Endothelial cell of umbilical vein (primary cell): ENCODE measurements around the gene SNAP25. TPM values are rescaled to one million over a fixed set of nuclear protein-coding genes. Genes with fewer than 3 reads are reported as not detected.

Experiments used
- BruUV-seq: library from RNA; stranded (reverse); fragments of 400-500 nt; replicated peaks from 2 replicates; lab custom pipeline; 2021; lab: Mats Ljungman, UMichigan
- CTCF ChIA-PET: fragments of 300-600, 350-600 bp; sonication (Branson Sonifier 250); formaldehyde crosslinking; loops from one replicate; lab custom pipeline; 2021; ENCODE audit warnings: antibody characterized with exemption, inconsistent platforms; lab: Charles Lee
- POLR2A ChIA-PET: fragments of 300-600, 350-600 bp; sonication (Branson Sonifier 250); formaldehyde crosslinking; loops from one replicate; lab custom pipeline; 2021; ENCODE audit warnings: antibody characterized with exemption, inconsistent platforms; lab: Charles Lee
- DNase-seq: peaks from one replicate; pipeline ENCODE4 v3.0.0-alpha.2; 2011; ENCODE audit warnings: low read depth, low spot score
- FAIRE-seq: peaks from 2 replicates; lab custom pipeline; 2011; peaks lifted over from hg19 to GRCh38; lab: Jason Lieb, UNC
- H2AFZ ChIP-seq: 2 replicates; pipeline ENCODE4 v1.6.0; 2012; ENCODE audit warnings: low read depth, low read length, control low read depth, inconsistent platforms
- H3K27ac ChIP-seq: 2 replicates; pipeline ENCODE4 v1.5.1; 2011; ENCODE audit warnings: low read depth, mild to moderate bottlenecking, control low read depth, low read length, moderate library complexity; ENCODE audit not compliant: insufficient read depth
- H3K27me3 ChIP-seq, 2 experiments: 2 replicates each; pipeline versions ENCODE4 v1.6.0 to v1.6.1; 2011; ENCODE audit warnings: low read length in 2 of 2, mixed read lengths in 1 of 2; ENCODE audit not compliant: control insufficient read depth in 2 of 2, insufficient read depth in 2 of 2
- H3K36me3 ChIP-seq, 2 experiments: 2 replicates in 1 of 2; 3 replicates in 1 of 2; pipeline ENCODE4 v1.5.1; 2011; ENCODE audit warnings: low read length in 2 of 2, mild to moderate bottlenecking in 1 of 2, moderate library complexity in 1 of 2; ENCODE audit not compliant: control insufficient read depth in 2 of 2, insufficient read depth in 2 of 2; ENCODE audit errors: extremely low read depth in 1 of 2
- H3K4me1 ChIP-seq: 3 replicates; pipeline ENCODE4 v1.5.1; 2011; ENCODE audit warnings: mild to moderate bottlenecking, low read length; ENCODE audit not compliant: control insufficient read depth, insufficient read depth; ENCODE audit errors: extremely low read depth
- H3K4me2 ChIP-seq: 2 replicates; pipeline ENCODE4 v1.6.1; 2011; ENCODE audit warnings: low read length, control low read depth, mixed read lengths; ENCODE audit not compliant: insufficient read depth
- H3K4me3 ChIP-seq, 3 experiments: fragments of 200-600 bp in 1 of 3; sonication (generic), shearing (Covaris generic) in 1 of 3; replicated peaks in 1 of 3; 2 replicates each; pipeline ENCODE4 v1.5.1; 2011 to 2016; ENCODE audit warnings: control low read depth in 3 of 3, low read length in 3 of 3, mild to moderate bottlenecking in 2 of 3, inconsistent platforms in 1 of 3, low read depth in 1 of 3, moderate library complexity in 1 of 3; ENCODE audit not compliant: insufficient read depth in 1 of 3
- H3K79me2 ChIP-seq: 2 replicates; pipeline ENCODE4 v1.6.0; 2012; ENCODE audit warnings: low read length, inconsistent platforms; ENCODE audit not compliant: control insufficient read depth, insufficient read depth
- H3K9ac ChIP-seq: replicated peaks from 2 replicates; pipeline ENCODE3; 2011; ENCODE audit warnings: low read length, control low read depth; ENCODE audit not compliant: insufficient read depth; ENCODE audit errors: extremely low read depth
- H3K9me1 ChIP-seq: replicated peaks from 3 replicates; pipeline ENCODE4 v1.6.0; 2011; ENCODE audit warnings: mild to moderate bottlenecking, low read length; ENCODE audit not compliant: control insufficient read depth, insufficient read depth; ENCODE audit errors: extremely low read depth
- H3K9me3 ChIP-seq: replicated peaks from 2 replicates; pipeline ENCODE4 v1.5.1; 2012; ENCODE audit warnings: low read length, inconsistent platforms; ENCODE audit not compliant: control insufficient read depth, insufficient read depth
- H4K20me1 ChIP-seq: replicated peaks from 2 replicates; pipeline ENCODE3; 2011; ENCODE audit warnings: mild to moderate bottlenecking, low read length; ENCODE audit not compliant: control insufficient read depth, insufficient read depth; ENCODE audit errors: extremely low read depth
- CTCF ChIP-seq, 2 donors: IDR thresholded peaks; 1 replicate in 1 of 2; 2 replicates in 1 of 2; pipeline ENCODE4 v1.5.1; 2011; ENCODE audit warnings: low read length in 2 of 2, mild to moderate bottlenecking in 2 of 2, moderate library complexity in 2 of 2, control low read depth in 1 of 2, inconsistent platforms in 1 of 2, low read depth in 1 of 2; ENCODE audit not compliant: insufficient read depth in 1 of 2; ENCODE audit errors: extremely low read depth in 1 of 2
- EZH2 ChIP-seq: IDR thresholded peaks from 2 replicates; pipeline ENCODE4 v1.6.1; 2012; ENCODE audit warnings: borderline replicate concordance, low read depth, mild to moderate bottlenecking, moderate library complexity, low read length, inconsistent platforms; ENCODE audit not compliant: severe bottlenecking
- FOS ChIP-seq: IDR thresholded peaks from 2 replicates; pipeline ENCODE4 v1.6.1; 2011; ENCODE audit warnings: mild to moderate bottlenecking, low read length, moderate library complexity, borderline replicate concordance; ENCODE audit not compliant: insufficient read depth
- GATA2 ChIP-seq: IDR thresholded peaks from 2 replicates; pipeline ENCODE4 v1.7.0; 2011; ENCODE audit warnings: low read depth, mild to moderate bottlenecking, moderate library complexity, mixed read lengths, low read length; ENCODE audit not compliant: insufficient read length, insufficient read depth
- JUN ChIP-seq: IDR thresholded peaks from 2 replicates; pipeline ENCODE4 v1.6.1; 2011; ENCODE audit warnings: borderline replicate concordance, low read depth; ENCODE audit not compliant: insufficient read length, insufficient read depth
- MAX ChIP-seq: IDR thresholded peaks from 2 replicates; pipeline ENCODE4 v1.6.1; 2011; ENCODE audit not compliant: insufficient read depth, insufficient read length
- MYC ChIP-seq: IDR thresholded peaks from one replicate; pipeline ENCODE4 v1.6.1; 2011; ENCODE audit warnings: mild to moderate bottlenecking, low read depth, low read length
- POLR2A ChIP-seq: IDR thresholded peaks from 2 replicates; pipeline ENCODE4 v1.6.1; 2012; ENCODE audit warnings: low read depth, mild to moderate bottlenecking, control low read depth, low read length
- POLR2AphosphoS5 ChIP-seq: IDR thresholded peaks from 2 replicates; pipeline ENCODE4 v1.6.1; 2012; ENCODE audit warnings: low read depth, mild to moderate bottlenecking, control low read depth, low read length, moderate library complexity; ENCODE audit not compliant: insufficient read depth
- dilution Hi-C: fragments of 300-500 bp; cut with MboI; formaldehyde crosslinking; loops from one replicate; pipeline ENCODE4 v1.15.0; 2019; ENCODE audit warnings: low sequenced_read_pairs; ENCODE audit not compliant: extremely low pct_ligation_motif_present
- intact Hi-C: fragments of 100-400 bp; cut with micrococcal nuclease; formaldehyde crosslinking; loops from one replicate; pipeline ENCODE4 v1.10.0; 2022
- polyA plus RNA-seq, 4 experiments: library from polyadenylated mRNA; depleted of rRNA in 3 of 4; stranded (reverse) in 3 of 4; unstranded in 1 of 4; fragments of >200 nt; gene quantifications; 2 replicates each; pipeline versions ENCODE4 v1.2.1 to v1.2.3, GENCODE V29; 2011 to 2012; ENCODE audit warnings: missing spikeins in 1 of 4
- total RNA-seq: library from RNA; stranded (reverse); gene quantifications from 2 replicates; pipeline ENCODE4 v1.2.3, GENCODE V29; 2021

Gene SNAP25
- total and polyA plus RNA-seq, 2 donors (not counting 3 experiments of a cell fraction or from before 2014, with no cell fraction given) = 3.9 to 4.4 TPM

GRCh38 chr20:10336959-10337729 is 118.5 kb downstream of the SNAP25 start:
- H3K27ac ChIP-seq = no peak overlapping the region
- H3K4me3 ChIP-seq = no peak overlapping the region
- H3K9me3 ChIP-seq = no peaks in the 10 kb centered on the region
- dilution Hi-C loops (no loop called here), intact Hi-C loops (no loop called here)
- no TSS peak for BruUV-seq
- no peaks in the 10 kb centered on the region for H3K27me3 ChIP-seq
- no peaks in the 10 kb centered on the region for H3K79me2 ChIP-seq
- TF ChIP-seq JUN (no peak), POLR2AphosphoS5 (no peak), POLR2A (no peak), EZH2 (no peak), GATA2 (no peak), MAX (no peak), CTCF (IDR thresholded peaks at IDR 0.05; ENCODE audit: extremely low read depth in 1 of 2, insufficient read depth in 1 of 2, low read depth in 1 of 2, low read length in 2 of 2) (no peak), FOS (no peak), MYC (no peak)
- POLR2A ChIA-PET = no interaction called here
- no peaks in the 10 kb centered on the region for H3K36me3 ChIP-seq
- no peaks in the 10 kb centered on the region for H3K4me1 ChIP-seq
- no peaks in the 10 kb centered on the region for H3K9me1 ChIP-seq
- CTCF ChIA-PET = interaction anchor here (1.1 to 2.1 kb wide), 2 partner anchors 13 to 16 kb away, joined by 3 to 4 read pairs; no protein-coding TSS in a partner anchor
- H3K9ac ChIP-seq = no peak overlapping the region
- H3K4me2 ChIP-seq = no peak overlapping the region
- H2AFZ ChIP-seq = no peak overlapping the region
- DNase-seq (no peak), FAIRE-seq (no peak)
- H4K20me1 ChIP-seq = no peaks in the 10 kb centered on the region
